Tibial nerve (tissue), 4 donors: ENCODE results near the gene FLNA.

Experiments used
- EP300 ChIP-seq, 2 donors: sonication (generic); formaldehyde crosslinking; IDR thresholded peaks; one replicate each; pipeline ENCODE4 v1.6.1; 2017; ENCODE audit warnings: antibody characterized with exemption in 2 of 2, mild to moderate bottlenecking in 1 of 2
- POLR2A ChIP-seq, 2 donors: fragments of 450-650 bp; IDR thresholded peaks; one replicate each; pipeline ENCODE4 v1.6.1; 2017; ENCODE audit warnings: antibody characterized with exemption in 2 of 2, mild to moderate bottlenecking in 2 of 2, moderate library complexity in 2 of 2
- TF ChIP-seq, protein P1 (sequence below), 5 experiments: fragments of 200-600 bp in 3 of 5; fragments of 450-650 bp in 2 of 5; sonication (generic) in 3 of 5; IDR thresholded peaks; one replicate each; pipeline ENCODE4 v1.5.1; 2016 to 2019; ENCODE audit warnings: antibody characterized with exemption in 5 of 5, mild to moderate bottlenecking in 3 of 5, moderate library complexity in 2 of 5

DNA sequence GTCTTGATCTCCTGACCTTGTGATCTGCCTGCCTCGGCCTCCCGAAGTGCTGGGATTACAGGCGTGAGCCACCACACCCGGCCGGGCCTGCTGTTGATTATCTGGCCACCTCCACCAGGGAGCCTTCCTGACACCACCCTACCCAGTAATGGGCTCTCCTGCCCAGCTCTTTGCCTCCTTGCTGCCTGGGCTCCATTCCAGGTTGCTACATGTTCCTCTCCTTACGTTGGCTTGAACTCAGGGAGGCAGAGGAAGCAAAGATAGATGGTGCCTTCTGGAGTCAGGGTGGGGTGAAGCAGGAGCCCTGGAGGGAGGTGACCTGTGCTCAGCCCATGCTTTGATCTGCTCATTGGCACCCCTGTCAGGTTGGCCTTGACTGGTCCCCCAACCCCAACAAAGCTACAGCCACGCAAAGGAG is 26.3 kb downstream of the FLNA start:
- TF ChIP-seq, protein P1, sequence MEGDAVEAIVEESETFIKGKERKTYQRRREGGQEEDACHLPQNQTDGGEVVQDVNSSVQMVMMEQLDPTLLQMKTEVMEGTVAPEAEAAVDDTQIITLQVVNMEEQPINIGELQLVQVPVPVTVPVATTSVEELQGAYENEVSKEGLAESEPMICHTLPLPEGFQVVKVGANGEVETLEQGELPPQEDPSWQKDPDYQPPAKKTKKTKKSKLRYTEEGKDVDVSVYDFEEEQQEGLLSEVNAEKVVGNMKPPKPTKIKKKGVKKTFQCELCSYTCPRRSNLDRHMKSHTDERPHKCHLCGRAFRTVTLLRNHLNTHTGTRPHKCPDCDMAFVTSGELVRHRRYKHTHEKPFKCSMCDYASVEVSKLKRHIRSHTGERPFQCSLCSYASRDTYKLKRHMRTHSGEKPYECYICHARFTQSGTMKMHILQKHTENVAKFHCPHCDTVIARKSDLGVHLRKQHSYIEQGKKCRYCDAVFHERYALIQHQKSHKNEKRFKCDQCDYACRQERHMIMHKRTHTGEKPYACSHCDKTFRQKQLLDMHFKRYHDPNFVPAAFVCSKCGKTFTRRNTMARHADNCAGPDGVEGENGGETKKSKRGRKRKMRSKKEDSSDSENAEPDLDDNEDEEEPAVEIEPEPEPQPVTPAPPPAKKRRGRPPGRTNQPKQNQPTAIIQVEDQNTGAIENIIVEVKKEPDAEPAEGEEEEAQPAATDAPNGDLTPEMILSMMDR (IDR thresholded peaks at IDR 0.05), result no peak
- TF ChIP-seq POLR2A (IDR thresholded peaks at IDR 0.05) (no peak), EP300 (IDR thresholded peaks at IDR 0.05) (no peak)
